Limb (tissue), 2 donors: ENCODE results near the gene RNF223.
"Not testable (repeated sequence)": the region's sequence is repeated elsewhere in the genome, so short reads cannot be mapped to it uniquely, and the experiment has no call there.

Experiments
- DNase-seq, 2 donors: peaks; one replicate each; pipeline ENCODE4 v3.0.0-alpha.2; 2016; ENCODE audit errors: extremely low spot score in 2 of 2

The RNF223 gene

GRCh38 chr1:1072849-1073742 lies 1.0 kb downstream of the RNF223 start:
- no peak for DNase-seq

- DNase-seq, result no peak
These were observed 1.7 kb downstream of the RNF223 start for GRCh38 chr1:1072299-1072848.

GRCh38 chr1:1071486-1072298 lies 2.4 kb downstream of the RNF223 start:
- no peak for DNase-seq

- DNase-seq, result no peak
These were observed 4.1 kb downstream of the RNF223 start for GRCh38 chr1:1069711-1070676.

GRCh38 chr1:1069056-1069710 lies 4.9 kb downstream of the RNF223 start:
- peak; percentile 19 to 92 for DNase-seq

GRCh38 chr1:1068517-1069055 lies 5.5 kb downstream of the RNF223 start:
- peak in 1 of 2 donors; percentile 62 for DNase-seq

GRCh38 chr1:1067860-1068516 lies 6.1 kb downstream of the RNF223 start:
- DNase-seq, result no peak

GRCh38 chr1:1067284-1067859 lies 6.7 kb downstream of the RNF223 start:
- no peak for DNase-seq

- no peak for DNase-seq
These were observed 7.5 kb downstream of the RNF223 start for GRCh38 chr1:1066403-1067283.

- not testable (repeated sequence) for DNase-seq
These were observed 8.2 kb downstream of the RNF223 start for GRCh38 chr1:1065940-1066304.

- no peak for DNase-seq
These were observed 8.7 kb downstream of the RNF223 start for GRCh38 chr1:1065265-1065939.

- DNase-seq, result peak in 1 of 2 donors; percentile 72
These were observed 9.9 kb downstream of the RNF223 start for GRCh38 chr1:1063945-1064831.

- no peak for DNase-seq
These were observed 10.7 kb downstream of the RNF223 start for GRCh38 chr1:1063261-1063944.

GRCh38 chr1:1062348-1063163 lies 11.6 kb downstream of the RNF223 start:
- no peak for DNase-seq

GRCh38 chr1:1061682-1062345 lies 12.3 kb downstream of the RNF223 start:
- DNase-seq, result no peak
